ENCODE measurements around the gene USF2. TPM values are rescaled to one million over a fixed set of nuclear protein-coding genes. Genes with fewer than 3 reads are reported as not detected.

The USF2 gene
- total and polyA plus RNA-seq, 2 donors (not counting 1 experiment from before 2014, with no cell fraction given): 318 to 377 TPM

DNA sequence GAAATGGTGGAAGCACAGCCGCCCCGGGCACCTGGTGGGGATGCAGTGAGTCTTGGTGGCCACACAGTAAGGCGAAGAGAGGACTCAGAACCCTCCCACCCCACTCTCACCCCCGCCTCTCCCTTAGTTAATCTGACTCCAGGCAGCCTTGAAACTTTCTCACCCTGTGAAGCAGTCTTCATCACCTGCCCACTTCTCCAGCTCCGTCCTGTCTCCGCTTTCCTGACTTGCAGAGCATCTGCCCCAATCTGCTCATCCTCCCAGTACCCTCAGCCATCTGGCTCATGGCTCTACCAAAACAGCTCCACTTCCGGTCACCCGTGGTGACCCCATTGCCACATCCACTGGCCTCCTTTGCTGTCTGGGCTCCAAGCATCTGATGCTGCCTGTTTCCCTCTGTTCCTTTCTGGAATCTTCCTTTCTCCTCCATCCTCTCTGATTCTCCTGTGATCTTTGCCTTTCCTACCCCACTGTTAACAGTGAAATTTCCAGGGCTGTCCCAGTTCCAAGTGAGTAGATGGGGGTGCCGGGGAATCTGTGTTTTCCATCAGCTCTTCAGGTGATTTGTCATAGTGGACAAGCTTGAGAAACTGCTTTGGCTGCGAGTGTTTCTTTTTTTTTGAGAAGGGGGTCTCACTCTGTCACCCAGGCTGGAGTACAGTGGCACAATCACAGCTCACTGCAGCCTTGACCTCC, 4.3 kb downstream of the USF2 start:
- no peak for ATAC-seq (ENCODE audit: low read depth)

More for the DNA sequence above, 4.3 kb downstream of the USF2 start:
- TF ChIP-seq, protein P1, sequence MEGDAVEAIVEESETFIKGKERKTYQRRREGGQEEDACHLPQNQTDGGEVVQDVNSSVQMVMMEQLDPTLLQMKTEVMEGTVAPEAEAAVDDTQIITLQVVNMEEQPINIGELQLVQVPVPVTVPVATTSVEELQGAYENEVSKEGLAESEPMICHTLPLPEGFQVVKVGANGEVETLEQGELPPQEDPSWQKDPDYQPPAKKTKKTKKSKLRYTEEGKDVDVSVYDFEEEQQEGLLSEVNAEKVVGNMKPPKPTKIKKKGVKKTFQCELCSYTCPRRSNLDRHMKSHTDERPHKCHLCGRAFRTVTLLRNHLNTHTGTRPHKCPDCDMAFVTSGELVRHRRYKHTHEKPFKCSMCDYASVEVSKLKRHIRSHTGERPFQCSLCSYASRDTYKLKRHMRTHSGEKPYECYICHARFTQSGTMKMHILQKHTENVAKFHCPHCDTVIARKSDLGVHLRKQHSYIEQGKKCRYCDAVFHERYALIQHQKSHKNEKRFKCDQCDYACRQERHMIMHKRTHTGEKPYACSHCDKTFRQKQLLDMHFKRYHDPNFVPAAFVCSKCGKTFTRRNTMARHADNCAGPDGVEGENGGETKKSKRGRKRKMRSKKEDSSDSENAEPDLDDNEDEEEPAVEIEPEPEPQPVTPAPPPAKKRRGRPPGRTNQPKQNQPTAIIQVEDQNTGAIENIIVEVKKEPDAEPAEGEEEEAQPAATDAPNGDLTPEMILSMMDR (IDR thresholded peaks at IDR 0.05): no peak
- no peak for TF ChIP-seq EZH2 (IDR thresholded peaks at IDR 0.05; ENCODE audit: borderline replicate concordance, insufficient read depth, low read depth, low read length, poor library complexity, severe bottlenecking)
- ChIA-PET CTCF (interaction anchor here (1.1 to 2.1 kb wide), 5 partner anchors 9 to 193 kb away, joined by 3 to 5 read pairs (median 4); partner anchors contain the start of gene HAMP), POLR2A (interaction anchor here (1.4 to 1.7 kb wide), 4 partner anchors 8 to 74 kb away, joined by 3 to 20 read pairs (median 4); partner anchors contain the start of gene FFAR1)
- Mint-ChIP-seq H3K4me3 (no peak overlapping the region), H3K27me3 (no peaks in the 10 kb centered on the region), H3K27ac (peak overlapping the region; percentile 77), H3K9me3 (ENCODE audit: insufficient read depth) (no peaks in the 10 kb centered on the region), H3K4me1 (peaks cover 43% of the 10 kb centered on the region)
- no peaks in the 10 kb centered on the region for H3K27me3 ChIP-seq (replicated peaks in 1 of 4; ENCODE audit: control extremely low read depth in 1 of 4, control insufficient read depth in 3 of 4, insufficient read depth in 4 of 4, low read length in 3 of 4)
- H3K4me3 ChIP-seq (ENCODE audit: control extremely low read depth in 1 of 5, extremely low read depth in 1 of 5, insufficient read depth in 1 of 5, low read depth in 2 of 5, low read length in 4 of 5): no peak overlapping the region
- H3K36me3 ChIP-seq (replicated peaks in 1 of 2; ENCODE audit: control extremely low read depth in 1 of 2, control insufficient read depth in 1 of 2, extremely low read depth in 1 of 2, insufficient read depth in 2 of 2, low read length in 1 of 2): peaks cover 0 to 62% of the 10 kb centered on the region in 2 experiments
- peaks cover 67% of the 10 kb centered on the region for H3K79me2 ChIP-seq (ENCODE audit: control insufficient read depth, insufficient read depth, low read length)
- H3K4me2 ChIP-seq (replicated peaks; ENCODE audit: low read depth, low read length, poor library complexity, severe bottlenecking): no peak overlapping the region
- no peak overlapping the region for H3K9ac ChIP-seq (ENCODE audit: low read length)
- H4K20me1 ChIP-seq (ENCODE audit: control insufficient read depth, insufficient read depth, low read length, poor library complexity, severe bottlenecking): peaks cover 44% of the 10 kb centered on the region
- H2AFZ ChIP-seq (ENCODE audit: insufficient read depth, low read depth, low read length, poor library complexity, severe bottlenecking): no peak overlapping the region
- peak overlapping the region in 1 of 2 donors; percentile 60 for H3K27ac ChIP-seq (ENCODE audit: low read length in 2 of 2)
- peaks cover 25 to 34% of the 10 kb centered on the region in 2 donors for H3K4me1 ChIP-seq (ENCODE audit: control insufficient read depth in 2 of 2, insufficient read depth in 2 of 2, low read length in 2 of 2)
- whole genome bisulfite sequencing (ENCODE audit: insufficient coverage): 94% methylated on average over 6 of the region's 10 CpGs
- no peaks in the 10 kb centered on the region for H3K9me3 ChIP-seq (ENCODE audit: control extremely low read depth in 1 of 3, control insufficient read depth in 2 of 3, insufficient read depth in 1 of 3, low read length in 2 of 3)
- intact Hi-C loops (cut with micrococcal nuclease): no loop called here
- DNase-seq: no peak

Data from B cell (primary cell).